AG08395 (cell line): Measurements from ENCODE around the gene WDR37.

Experiments used
- DNase-seq: peaks from one replicate; pipeline ENCODE4 v3.0.0; 2012; ENCODE audit warnings: mixed read lengths, low spot score

WDR37 gene

DNA sequence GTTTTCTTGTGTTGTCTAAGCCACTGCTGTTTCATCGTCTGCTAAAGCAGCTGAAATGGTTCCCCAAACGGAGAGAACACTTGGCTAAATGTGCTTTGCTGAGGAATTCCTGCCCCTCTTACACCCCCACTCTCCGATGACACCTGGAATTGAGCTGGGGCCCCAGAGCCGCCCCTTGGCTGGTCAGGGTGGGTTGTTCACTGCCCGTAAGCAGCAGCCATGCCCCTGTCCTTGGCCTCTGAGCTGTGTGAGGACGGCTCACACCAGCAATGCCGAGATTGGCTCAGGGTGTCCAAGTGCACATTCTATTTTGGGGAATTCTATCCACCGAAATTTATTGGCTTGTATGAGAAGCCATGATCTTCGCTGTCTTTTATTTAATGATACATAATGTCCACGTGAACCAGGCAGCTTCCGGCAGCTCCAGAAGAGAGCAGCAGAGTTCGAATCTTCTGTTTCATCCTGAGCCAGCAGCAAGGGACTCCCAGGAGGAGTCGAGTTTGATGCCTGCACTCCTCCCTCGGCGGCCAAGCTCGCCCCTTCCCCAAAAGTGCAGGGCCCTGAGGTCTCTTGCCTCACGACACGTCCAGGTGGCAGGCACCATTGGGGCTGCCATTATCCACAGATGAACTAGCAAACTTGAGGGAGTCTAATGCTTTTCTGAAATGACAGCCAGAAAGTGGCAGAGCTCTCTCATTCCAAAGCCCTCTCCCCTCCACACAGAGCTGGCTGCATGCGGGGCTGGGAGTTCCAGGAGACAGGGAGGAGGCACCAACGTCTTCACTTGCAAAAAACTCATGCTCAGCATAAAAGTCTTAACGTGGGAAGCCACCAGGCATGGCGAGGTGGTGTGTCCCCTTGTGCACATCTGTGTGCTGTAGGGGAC lies 114.0 kb downstream of the WDR37 start:
- no peak for DNase-seq

DNA sequence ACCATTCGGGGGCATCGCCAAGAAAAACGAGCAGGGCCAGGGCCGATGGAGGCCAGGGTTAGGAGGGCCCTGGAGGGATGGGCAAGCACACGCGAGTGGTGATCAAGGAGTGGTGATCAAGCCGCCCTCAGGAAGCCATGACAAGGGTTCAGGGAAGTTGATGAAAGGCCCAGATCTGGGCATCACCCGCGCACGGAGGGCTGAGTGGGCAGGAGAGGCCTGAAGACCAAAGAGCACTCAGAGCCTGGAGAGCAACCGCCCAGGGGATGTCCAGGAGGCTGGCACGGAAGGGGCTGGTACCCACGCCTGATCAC lies 114.6 kb downstream of the WDR37 start:
- no peak for DNase-seq

DNA sequence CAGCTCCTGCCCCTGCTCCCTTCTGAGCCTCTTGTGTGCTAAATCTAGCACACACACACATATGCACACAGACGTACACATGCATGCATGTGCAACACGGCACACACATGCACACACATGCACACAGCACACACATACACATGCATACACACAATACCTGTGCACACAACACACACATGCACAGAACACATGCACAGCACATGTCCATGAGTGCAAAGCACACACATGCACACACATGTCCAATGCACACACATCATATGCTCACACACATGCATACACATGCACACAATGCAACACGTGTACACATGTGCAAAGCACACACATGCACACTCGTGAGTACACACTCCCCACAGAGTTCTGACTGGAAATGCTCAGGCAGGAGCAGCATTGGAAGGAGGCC lies 115.0 kb downstream of the WDR37 start:
- no peak for DNase-seq

DNA sequence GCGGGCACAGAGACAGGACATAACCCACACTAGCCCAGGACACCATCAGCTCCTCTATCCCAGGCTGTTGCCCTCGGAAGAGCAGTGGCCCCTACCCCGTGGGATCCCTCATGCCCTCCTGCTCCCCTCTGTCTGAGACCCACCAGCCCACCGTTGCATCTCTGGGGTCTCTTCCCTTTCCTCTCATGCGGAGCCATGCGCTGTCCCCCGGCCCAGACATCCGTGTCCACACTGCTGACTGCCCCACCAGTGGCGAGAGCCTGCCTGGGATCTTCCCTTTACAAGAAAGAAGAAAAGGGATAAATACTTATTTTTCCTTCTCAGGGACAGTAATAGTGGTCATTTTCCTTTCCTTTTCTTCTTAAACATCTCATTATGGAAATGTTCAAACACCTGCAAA lies 115.4 kb downstream of the WDR37 start:
- DNase-seq, result no peak

DNA sequence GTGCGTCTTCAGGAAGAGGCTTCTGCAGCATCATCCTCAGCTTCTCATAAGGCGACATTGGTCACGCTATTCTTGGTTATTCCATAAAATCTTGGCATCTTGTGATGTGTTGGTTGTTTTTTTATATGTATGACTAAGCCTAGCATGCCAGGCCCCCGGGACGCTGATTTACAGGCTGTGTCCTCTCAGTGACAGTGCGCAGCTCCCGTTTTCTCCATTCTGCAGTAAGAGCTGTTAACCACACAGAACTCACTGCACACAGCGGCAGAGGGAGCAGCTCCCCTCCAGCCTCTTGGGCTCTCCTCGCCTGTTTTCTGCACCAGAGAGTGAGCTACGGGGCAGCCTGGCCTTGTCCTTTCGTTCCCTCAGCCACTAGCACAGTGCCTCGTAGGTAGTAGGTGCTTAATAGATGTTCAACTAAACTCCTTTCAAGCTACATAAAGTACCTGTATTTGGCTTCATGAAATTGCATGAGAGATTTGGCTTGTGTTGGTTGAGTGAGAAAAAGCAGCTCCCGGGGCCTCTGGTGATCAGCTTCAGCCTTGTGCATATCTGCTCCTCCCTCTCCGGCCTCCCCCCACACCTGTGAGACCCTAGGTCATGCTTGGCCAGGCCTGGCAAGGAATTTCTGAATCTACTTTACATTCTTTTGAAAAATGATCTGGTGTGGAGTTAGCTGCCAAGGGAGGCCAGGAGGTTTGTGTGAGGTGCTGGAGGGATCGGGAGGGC lies 116.2 kb downstream of the WDR37 start:
- DNase-seq, result peak; percentile 10

DNA sequence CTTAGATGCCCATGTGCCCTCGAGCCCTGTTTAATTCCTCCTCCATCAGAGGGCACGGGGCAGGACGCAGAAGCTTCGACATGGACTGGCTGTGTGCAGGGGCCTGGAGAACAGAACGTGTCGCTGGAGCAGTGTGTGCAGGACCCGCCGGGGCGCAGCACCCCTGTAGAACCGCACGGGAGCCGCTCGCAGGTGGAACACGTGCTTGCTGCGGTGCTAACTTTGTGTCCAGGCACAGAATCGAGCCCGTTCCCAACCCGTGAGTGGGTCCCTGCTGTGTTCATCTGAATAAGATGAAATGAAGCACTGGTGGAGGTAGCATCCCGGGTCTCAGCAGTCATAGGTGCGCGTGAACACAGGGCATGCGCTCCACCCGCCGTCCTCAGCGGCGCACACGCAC lies 116.9 kb downstream of the WDR37 start:
- DNase-seq, result no peak

DNA sequence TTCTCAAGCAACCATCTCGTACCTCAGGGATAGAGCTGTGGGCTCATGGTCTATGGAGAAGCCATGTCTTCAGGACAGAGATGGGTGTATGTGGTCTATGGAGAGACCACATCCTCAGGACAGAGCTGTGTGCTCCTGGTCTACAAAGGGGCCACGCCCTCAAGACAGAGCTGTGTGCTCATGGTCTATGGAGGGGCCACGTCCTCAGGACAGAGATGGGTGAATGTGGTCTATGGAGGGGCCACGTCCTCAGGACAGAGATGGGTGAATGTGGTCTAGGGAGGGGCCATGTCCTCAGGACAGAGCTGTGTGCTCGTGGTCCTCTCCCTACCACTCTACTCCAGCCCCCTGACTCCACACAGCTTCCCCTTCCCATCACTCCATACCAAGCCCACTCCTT lies 117.8 kb downstream of the WDR37 start:
- DNase-seq, result no peak

DNA sequence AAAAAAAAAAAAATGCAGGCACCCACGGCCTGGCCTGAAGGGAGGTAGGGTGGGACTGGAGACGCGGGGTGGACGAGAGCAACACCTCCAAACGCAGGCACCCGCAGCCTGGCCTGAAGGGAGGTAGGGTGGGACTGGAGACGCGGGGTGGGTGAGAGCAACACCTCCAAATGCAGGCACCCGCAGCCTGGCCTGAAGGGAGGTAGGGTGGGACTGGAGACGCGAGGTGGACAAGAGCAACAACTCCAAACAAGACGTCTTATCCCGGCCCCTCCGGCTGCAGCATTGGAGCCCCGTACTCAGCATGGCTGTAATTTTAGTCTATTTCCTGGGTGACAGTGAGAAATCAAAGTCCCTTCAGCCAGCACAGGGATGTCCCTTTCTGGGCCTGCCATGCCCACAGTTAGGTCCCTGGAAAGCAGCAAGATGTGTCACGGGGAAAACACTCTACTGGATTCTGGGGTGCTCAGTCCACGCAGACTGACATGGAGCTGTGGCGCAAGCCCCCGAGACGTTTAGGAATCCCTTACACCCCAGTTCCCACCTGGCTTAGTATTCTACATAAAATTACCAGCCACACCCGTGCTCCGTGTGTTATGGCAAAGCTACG lies 119.9 kb downstream of the WDR37 start:
- DNase-seq, result no peak

DNA sequence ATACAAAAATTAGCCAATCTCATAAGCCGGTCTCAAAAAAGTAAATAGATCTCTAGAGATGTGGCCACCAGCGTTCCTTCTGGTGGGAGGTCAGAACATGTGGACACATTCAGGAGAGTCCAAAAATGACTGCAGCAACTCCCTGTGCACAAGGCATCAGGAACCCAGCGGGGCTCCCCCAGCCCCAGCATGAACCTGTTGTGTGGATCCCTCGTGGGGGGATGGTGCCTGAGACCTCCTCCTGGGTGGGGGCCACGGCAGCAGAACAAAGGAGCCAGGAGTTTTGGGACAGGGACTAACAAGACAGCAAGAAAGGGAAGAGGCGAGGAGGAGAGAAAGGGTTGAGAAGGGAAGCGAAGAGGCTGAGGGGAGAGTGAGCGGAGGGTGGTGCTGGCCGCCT lies 121.8 kb downstream of the WDR37 start:
- no peak for DNase-seq

DNA sequence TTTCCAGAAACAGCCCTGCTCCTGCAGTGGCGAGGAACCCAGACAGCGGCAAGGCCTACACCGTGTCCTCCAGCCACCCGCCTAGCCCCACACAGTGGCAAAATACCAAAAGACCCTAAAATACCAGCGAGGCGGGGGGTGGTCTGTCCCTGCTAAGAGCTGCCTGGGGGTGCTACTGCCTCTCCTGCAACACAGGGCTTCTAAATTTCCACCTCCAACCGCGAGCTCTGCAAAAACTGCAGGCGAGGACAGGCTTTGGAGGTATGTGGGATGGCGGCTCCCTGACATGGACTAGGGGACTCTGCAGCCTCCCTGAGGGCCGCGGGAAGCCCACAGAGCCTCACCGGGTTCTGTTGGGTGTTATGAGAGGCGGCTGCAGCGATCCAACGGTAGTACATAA lies 122.3 kb downstream of the WDR37 start:
- DNase-seq, result no peak

DNA sequence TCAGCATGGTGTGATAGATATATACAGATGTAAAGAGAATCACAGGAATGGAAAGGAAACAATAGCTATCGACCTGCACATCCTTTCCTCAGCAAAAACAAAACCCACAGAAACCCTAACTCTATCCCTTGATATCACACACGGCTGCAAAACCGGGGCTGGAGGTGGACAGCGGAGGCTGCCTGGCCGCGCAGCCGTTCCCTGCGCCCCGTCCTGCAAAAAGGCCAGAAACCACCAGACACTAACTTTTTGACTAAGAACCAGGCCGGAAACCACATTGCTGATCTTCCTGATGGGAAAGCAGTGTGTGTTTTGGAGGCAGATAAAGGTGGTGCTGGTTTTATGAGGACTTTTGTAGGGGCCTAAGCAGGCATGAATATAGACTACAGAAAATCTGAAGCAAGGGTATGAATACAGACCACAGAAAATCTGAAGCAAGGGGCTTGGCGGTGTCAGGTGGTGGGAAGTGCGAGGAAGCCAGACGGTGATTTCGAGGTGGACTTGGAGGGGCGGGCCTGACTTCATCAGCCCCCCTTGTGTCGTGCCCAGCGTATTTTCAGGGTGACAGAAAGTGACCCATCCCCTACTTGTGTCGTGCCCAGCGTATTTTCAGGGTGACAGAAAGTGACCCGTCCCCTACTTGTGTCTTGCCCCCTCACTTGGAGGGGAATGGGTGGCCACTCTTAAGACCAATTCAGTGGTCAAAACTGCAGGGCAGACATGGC lies 123.3 kb downstream of the WDR37 start:
- no peak for DNase-seq

DNA sequence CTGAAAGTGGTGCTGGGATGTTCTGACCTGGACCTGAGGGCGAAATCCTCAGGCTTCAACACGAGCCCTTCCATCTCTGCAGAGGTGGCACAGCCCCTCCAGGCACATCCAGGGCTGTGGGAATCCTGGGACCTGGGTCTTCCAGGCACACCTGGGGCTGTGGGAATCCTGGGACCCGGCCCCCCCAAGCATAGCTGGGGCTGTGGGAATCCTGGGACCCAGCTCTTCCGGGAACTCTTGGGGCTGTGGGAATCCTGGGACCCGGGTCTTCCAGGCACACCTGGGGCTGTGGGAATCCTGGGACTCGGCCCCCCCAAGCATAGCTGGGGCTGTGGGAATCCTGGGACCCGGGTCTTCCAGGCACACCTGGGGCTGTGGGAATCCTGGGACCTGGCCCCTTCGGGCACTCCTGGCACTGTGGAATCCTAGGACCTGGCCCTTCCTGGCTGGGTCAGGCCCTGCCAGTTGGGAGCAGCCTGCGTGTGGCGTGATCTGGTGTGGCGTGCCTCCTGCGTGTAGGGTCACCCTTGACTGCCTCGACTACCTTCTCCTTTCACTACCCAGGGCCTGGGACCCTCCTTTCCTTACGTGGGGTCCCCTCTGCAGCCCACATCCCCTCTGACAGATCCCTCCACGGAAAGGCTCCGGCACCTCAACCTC lies 124.0 kb downstream of the WDR37 start:
- DNase-seq, result no peak

DNA sequence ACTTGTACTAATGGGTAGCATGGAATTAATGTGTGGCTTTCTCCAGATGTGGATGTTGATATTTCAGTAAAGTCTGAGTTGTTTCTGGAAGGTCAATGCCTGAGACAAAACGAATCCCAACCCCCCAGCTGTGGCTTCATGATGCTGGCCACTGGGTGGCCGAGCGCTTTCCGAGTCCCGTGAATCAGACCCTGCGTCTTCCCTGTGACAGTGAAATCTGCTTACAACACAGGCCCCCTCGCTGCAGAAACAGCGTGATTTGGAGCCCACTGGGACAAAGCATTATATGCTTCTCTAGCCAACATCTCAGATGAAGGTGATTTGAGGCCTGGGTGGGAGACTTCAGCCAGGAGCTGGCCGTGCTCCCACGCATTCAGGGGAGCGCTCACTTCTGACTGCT lies 124.7 kb downstream of the WDR37 start:
- DNase-seq, result no peak
